ENCODE results near the gene KPNA3.
"Not testable (repeated sequence)": the region's sequence is repeated elsewhere in the genome, so short reads cannot be mapped to it uniquely, and the experiment has no call there.

KPNA3 gene

GRCh38 chr13:49792550-49793324 lies at the start of gene KPNA3:
KPNA3 (minus strand) TSS chr13:49792682; CDS start chr13:49792506, 176 bp downstream.
- peak; percentile 96 for DNase-seq

- DNase-seq = no peak
Observed at GRCh38 chr13:49841964-49842363, 49.5 kb upstream of the KPNA3 start.

- DNase-seq = no peak
Observed at GRCh38 chr13:49840675-49841074, 48.2 kb upstream of the KPNA3 start.

GRCh38 chr13:49840266-49840665 lies 47.8 kb upstream of the KPNA3 start:
- no peak for DNase-seq

- no peak for DNase-seq
Observed at GRCh38 chr13:49838989-49839388, 46.5 kb upstream of the KPNA3 start.

- DNase-seq = no peak
Observed at GRCh38 chr13:49836516-49836915, 44.0 kb upstream of the KPNA3 start.

- DNase-seq = no peak
Observed at GRCh38 chr13:49833402-49833801, 40.9 kb upstream of the KPNA3 start.

- no peak for DNase-seq
Observed at GRCh38 chr13:49831455-49831854, 39.0 kb upstream of the KPNA3 start.

- DNase-seq = no peak
Observed at GRCh38 chr13:49830721-49831120, 38.2 kb upstream of the KPNA3 start.

- DNase-seq = no peak
Observed at GRCh38 chr13:49829715-49830114, 37.2 kb upstream of the KPNA3 start.

- no peak for DNase-seq
Observed at GRCh38 chr13:49828453-49828852, 36.0 kb upstream of the KPNA3 start.

GRCh38 chr13:49827891-49828290 lies 35.4 kb upstream of the KPNA3 start:
- no peak for DNase-seq

GRCh38 chr13:49827336-49827735 lies 34.9 kb upstream of the KPNA3 start:
- DNase-seq = no peak

GRCh38 chr13:49821216-49822009 lies 28.9 kb upstream of the KPNA3 start:
- no peak for DNase-seq

- no peak for DNase-seq
Observed at GRCh38 chr13:49820591-49821215, 28.2 kb upstream of the KPNA3 start.

GRCh38 chr13:49816047-49816446 lies 23.6 kb upstream of the KPNA3 start:
- not testable (repeated sequence) for DNase-seq

GRCh38 chr13:49814551-49815270 lies 22.2 kb upstream of the KPNA3 start:
- no peak for DNase-seq

GRCh38 chr13:49812812-49813211 lies 20.3 kb upstream of the KPNA3 start:
- DNase-seq = no peak

- DNase-seq = no peak
Observed at GRCh38 chr13:49811527-49811908, 19.0 kb upstream of the KPNA3 start.

GRCh38 chr13:49810567-49811526 lies 18.4 kb upstream of the KPNA3 start:
- no peak for DNase-seq

GRCh38 chr13:49807681-49808080 lies 15.2 kb upstream of the KPNA3 start:
- no peak for DNase-seq

GRCh38 chr13:49806126-49806536 lies 13.6 kb upstream of the KPNA3 start:
- no peak for DNase-seq
